Astrocyte of the cerebellum (primary cell): ENCODE measurements around the gene OBSCN.

Experiments used
- DNase-seq: peaks from one replicate; pipeline ENCODE4 v3.0.0-alpha.2; 2011; ENCODE audit warnings: low read depth
- H3K4me3 ChIP-seq: 2 replicates; pipeline ENCODE4 v1.5.1; 2011; ENCODE audit warnings: mild to moderate bottlenecking, low read depth, low read length, moderate library complexity
- in situ Hi-C: cut with HindIII; loops from 2 replicates; pipeline ENCODE4 v1.10.0; 2017; ENCODE audit warnings: low sequenced_read_pairs
- TF ChIP-seq, protein P1 (sequence below): IDR thresholded peaks from 2 replicates; pipeline ENCODE4 v1.5.1; 2012; ENCODE audit warnings: low read length, low read depth, moderate library complexity, mild to moderate bottlenecking; ENCODE audit errors: missing control alignments

The OBSCN gene

GRCh38 chr1:228391411-228392020 lies 183.7 kb downstream of the OBSCN start:
- TF ChIP-seq, protein P1, sequence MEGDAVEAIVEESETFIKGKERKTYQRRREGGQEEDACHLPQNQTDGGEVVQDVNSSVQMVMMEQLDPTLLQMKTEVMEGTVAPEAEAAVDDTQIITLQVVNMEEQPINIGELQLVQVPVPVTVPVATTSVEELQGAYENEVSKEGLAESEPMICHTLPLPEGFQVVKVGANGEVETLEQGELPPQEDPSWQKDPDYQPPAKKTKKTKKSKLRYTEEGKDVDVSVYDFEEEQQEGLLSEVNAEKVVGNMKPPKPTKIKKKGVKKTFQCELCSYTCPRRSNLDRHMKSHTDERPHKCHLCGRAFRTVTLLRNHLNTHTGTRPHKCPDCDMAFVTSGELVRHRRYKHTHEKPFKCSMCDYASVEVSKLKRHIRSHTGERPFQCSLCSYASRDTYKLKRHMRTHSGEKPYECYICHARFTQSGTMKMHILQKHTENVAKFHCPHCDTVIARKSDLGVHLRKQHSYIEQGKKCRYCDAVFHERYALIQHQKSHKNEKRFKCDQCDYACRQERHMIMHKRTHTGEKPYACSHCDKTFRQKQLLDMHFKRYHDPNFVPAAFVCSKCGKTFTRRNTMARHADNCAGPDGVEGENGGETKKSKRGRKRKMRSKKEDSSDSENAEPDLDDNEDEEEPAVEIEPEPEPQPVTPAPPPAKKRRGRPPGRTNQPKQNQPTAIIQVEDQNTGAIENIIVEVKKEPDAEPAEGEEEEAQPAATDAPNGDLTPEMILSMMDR: no peak
- no peak for DNase-seq
- in situ Hi-C loops: no loop called here

DNA sequence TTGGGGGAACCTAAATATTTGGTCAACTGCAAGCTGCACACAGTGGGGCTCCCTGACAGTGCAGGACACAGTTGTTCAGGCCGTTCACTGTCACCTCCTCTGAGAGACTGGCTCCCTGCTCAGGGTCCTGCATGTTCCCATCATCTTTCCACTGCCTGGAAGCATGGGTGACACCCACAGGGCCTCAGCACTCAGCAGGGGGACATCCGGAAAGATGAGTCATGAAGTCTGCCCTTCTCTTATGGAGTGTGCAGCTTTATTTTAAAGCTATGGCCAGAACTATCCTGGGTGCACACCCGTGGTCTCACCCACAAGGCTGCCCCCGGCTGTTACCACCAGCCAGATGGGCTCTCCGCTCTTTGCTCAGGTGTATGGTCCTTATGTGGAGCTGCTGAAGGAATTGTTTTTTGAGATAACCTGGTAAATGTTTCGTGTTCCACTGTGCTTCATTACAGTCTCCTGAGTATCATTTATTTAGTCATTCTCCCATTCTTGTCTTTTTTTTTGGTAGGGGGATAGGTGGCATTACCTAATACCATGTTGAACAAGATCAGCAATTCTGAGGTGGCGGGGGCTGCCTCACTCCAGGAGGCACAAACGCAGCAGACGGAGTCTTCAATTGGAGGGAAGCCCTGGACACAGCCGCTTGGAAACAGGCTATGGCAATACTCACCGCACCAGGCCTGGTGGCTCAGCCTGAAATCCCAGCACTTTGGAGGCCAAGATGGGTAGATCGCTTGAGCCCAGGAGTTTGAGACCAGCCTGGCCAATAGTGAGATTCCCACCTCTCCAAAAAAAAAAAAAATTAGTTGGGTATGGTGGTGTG lies 184.5 kb downstream of the OBSCN start:
- no peak overlapping the region for H3K4me3 ChIP-seq
- in situ Hi-C loops: no loop called here
- TF ChIP-seq, protein P1: no peak
- no peak for DNase-seq

More at GRCh38 chr1:228391411-228392020, 183.7 kb downstream of the OBSCN start:
- no peak overlapping the region for H3K4me3 ChIP-seq

DNA sequence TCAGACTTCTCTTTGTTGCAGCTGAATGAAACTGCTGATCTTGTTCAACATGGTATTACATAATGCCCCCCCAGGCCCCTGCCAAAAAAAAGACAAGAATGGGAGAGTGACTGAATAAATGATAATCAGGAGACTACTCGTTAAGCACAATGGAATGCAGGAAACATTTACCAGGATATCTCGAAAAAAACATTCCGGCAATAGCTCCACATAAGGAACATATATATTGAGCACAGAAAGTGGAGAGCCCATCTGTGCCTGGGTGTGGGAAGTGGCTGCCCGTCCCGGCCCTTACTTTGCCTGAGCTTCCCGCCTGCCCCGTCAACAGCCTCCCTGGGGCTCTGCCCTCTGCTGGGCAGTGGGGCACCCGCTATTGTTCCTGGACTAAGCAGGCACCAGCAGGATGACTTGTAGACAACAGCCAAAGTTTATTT lies 185.4 kb downstream of the OBSCN start:
- in situ Hi-C loops: no loop called here
- DNase-seq: no peak

GRCh38 chr1:228393811-228394570 lies 186.1 kb downstream of the OBSCN start:
- in situ Hi-C loops: no loop called here
- TF ChIP-seq, protein P1: no peak
- DNase-seq: no peak
- H3K4me3 ChIP-seq: no peak overlapping the region

More for the DNA sequence above, 185.4 kb downstream of the OBSCN start:
- TF ChIP-seq, protein P1: peak; percentile 51
- H3K4me3 ChIP-seq: no peak overlapping the region

DNA sequence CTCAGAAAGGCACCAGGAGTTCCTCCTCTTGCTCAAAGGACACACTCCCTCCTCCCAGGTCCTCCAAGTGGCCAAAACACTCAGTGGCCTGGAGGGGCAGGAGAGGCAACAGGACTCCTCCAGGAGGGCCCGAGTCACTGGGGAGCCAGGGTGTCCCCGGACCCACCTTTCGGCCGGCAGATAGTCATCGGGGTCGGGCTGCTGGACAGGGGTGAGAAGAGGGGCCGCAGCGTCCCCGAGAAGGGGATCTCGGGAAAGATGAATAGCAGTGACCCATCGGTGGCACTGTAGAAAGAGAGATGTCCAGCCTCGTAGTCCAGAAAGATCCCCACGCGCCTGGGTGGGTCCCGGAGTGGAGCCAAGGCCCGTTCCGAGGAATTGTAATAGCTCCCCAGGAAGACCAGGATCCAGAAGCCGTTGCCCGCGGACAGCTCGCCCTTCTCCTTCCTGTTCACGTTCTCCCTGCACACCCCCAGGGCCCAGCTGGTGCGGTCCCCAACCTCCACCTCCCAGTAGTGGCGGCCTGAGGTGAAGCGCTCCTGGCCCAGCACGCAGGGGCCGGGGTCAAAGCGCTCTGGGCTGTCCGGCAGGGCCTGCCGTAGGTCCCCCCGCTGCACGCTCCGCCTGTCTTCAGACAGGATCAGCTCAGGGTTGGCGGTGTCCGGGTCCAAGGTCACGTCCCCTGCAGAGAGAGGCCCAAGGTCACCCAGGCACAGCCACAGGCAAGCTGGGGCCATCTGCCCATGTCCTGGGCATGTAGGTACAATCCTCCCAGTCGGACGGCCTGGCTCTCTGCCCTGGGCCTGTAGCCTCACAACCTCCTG lies 186.9 kb downstream of the OBSCN start:
- no peak overlapping the region for H3K4me3 ChIP-seq
- in situ Hi-C loops: no loop called here
- TF ChIP-seq, protein P1: no peak
- no peak for DNase-seq
